Measurements from ENCODE around the gene SDR9C7. TPM values are rescaled to one million over a fixed set of nuclear protein-coding genes. Genes with fewer than 3 reads are reported as not detected.

SDR9C7 gene
- polyA plus RNA-seq, 1 donor from 2014 or later, result 0.63 TPM

DNA sequence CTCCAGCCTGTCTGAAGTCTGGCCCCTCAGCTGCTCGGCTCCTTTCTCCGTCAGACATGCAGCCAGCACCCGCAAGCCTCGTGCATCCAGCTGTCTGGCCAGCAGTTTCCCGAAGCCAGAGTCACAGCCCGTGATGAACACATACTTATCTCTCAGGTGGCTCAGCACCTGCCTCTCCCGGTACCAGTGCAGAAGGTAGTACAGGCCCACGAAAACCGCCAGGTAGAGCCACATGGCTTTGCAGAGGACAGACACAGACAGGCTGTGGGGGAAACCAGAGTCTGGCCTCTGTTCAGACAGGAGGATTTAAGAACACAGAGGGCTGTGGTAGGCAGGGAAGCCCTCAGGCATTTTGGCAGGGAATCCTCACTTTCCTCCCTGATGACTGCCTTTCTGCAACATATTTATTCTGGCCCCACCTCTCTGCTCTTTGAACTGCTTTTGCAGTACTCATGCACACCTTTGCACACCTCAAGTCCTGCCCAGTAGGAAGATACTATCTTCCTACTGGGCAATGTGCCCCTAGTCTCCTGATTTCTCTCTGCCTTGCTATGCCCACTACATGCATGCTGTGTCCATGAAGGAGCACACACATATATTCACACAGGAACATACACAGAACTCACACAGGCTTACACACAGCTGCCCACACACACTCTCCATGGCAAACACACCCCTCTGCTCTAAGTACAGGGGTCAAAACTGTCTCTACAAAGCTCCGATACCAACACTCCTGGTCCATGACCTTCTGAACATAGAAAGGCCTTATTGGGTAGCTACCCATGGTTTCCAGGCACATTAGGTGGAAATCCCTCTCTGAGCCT is 23.2 kb upstream of the SDR9C7 start, which contains the start of gene RDH16:
TSS of gene RDH16 (minus strand) at position 380 of the 824 bp plus-strand sequence. CDS start at position 234, 146 bp downstream.
- no peak within 1 kb of the TSS for H3K4me3 ChIP-seq (ENCODE audit: low read length)
- no peak for TF ChIP-seq TAF1 (IDR thresholded peaks at IDR 0.05; ENCODE audit: low read depth)
- no peak for TF ChIP-seq REST (IDR thresholded peaks at IDR 0.05; ENCODE audit: borderline replicate concordance)
- no peak for TF ChIP-seq SMC3 (conservative IDR thresholded peaks at IDR 0.05; ENCODE audit: poor library complexity)
- TF ChIP-seq POLR2AphosphoS5 (IDR thresholded peaks at IDR 0.05), result no peak
- TF ChIP-seq EZH2 (IDR thresholded peaks at IDR 0.05; ENCODE audit: borderline replicate concordance, insufficient read depth, low read length, poor library complexity, severe bottlenecking), result no peak
- no peak for TF ChIP-seq CTCF (IDR thresholded peaks at IDR 0.05; ENCODE audit: poor library complexity, severe bottlenecking)
- no peak for TF ChIP-seq RAD21 (conservative IDR thresholded peaks at IDR 0.05)
- TF ChIP-seq MXI1 (conservative IDR thresholded peaks at IDR 0.05; ENCODE audit: poor library complexity, severe bottlenecking), result no peak
- TF ChIP-seq EP300 (conservative IDR thresholded peaks at IDR 0.05; ENCODE audit: poor library complexity, severe bottlenecking), result no peak
- no peaks in the 10 kb centered on the region for H3K36me3 ChIP-seq (ENCODE audit: insufficient read depth, low read length)

DNA sequence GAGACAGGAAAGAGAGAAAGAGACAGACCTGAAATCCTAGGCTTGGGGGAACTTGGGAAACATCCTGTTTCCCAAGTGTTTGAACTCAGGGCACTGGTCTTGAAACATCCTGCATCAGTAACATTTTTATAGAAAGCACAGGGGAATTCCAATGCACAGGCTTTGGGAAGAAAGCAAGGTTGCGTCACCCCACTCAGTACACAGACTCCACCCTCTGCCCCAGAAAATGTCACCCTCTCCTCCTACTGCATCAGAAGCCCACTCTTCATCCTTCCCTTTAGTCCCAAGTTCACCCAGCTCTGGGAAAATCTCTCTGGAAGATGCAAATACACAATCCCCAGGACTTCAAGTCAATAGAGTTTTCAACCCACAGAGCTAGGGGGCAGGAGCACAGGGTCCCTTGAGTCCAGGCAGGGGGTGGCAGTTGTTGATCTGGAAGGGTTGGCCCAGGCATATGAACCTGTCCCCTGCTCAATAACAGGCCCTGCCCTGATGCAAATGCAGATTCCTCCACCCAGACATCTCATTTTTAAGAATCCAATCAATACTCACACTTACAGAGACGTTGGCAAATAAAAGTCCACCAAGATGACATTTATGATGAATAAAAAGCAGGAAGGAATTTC is 21.5 kb upstream of the SDR9C7 start:
- Histone ChIP-seq H3K9me2 (ENCODE audit: insufficient read depth, low read length) (no peaks in the 10 kb centered on the region), H3F3A (ENCODE audit: insufficient read depth, low read length, poor library complexity, severe bottlenecking) (no peaks in the 10 kb centered on the region), H3K9ac (ENCODE audit: low read length) (no peak overlapping the region), H3K27ac (ENCODE audit: low read length) (no peak overlapping the region), H3K36me3 (ENCODE audit: insufficient read depth, low read length) (no peaks in the 10 kb centered on the region), H3K9me3 (ENCODE audit: low read length) (no peaks in the 10 kb centered on the region), H3K4me3 (ENCODE audit: low read length) (no peak overlapping the region), H3K79me2 (replicated peaks; ENCODE audit: insufficient read depth, low read length) (no peaks in the 10 kb centered on the region), H3K4me2 (ENCODE audit: low read length) (no peak overlapping the region), H4K20me1 (ENCODE audit: insufficient read depth) (no peaks in the 10 kb centered on the region), H2AFZ (ENCODE audit: low read depth, low read length) (no peak overlapping the region), H3K27me3 (ENCODE audit: insufficient read depth, low read depth, low read length) (no peaks in the 10 kb centered on the region)
- TF ChIP-seq POLR2AphosphoS5 (IDR thresholded peaks at IDR 0.05) (no peak), MXI1 (conservative IDR thresholded peaks at IDR 0.05; ENCODE audit: poor library complexity, severe bottlenecking) (no peak), REST (IDR thresholded peaks at IDR 0.05; ENCODE audit: borderline replicate concordance) (no peak), RAD21 (conservative IDR thresholded peaks at IDR 0.05) (no peak), TAF1 (IDR thresholded peaks at IDR 0.05; ENCODE audit: low read depth) (no peak), EP300 (conservative IDR thresholded peaks at IDR 0.05; ENCODE audit: poor library complexity, severe bottlenecking) (no peak), EZH2 (IDR thresholded peaks at IDR 0.05; ENCODE audit: borderline replicate concordance, insufficient read depth, low read length, poor library complexity, severe bottlenecking) (no peak), CTCF (IDR thresholded peaks at IDR 0.05; ENCODE audit: poor library complexity, severe bottlenecking) (no peak), SMC3 (conservative IDR thresholded peaks at IDR 0.05; ENCODE audit: poor library complexity) (no peak)

More for the DNA sequence above, 23.2 kb upstream of the SDR9C7 start, which contains the start of gene RDH16:
- no peak within 1 kb of the TSS for H3K27ac ChIP-seq (ENCODE audit: low read length)
- no peaks in the 10 kb centered on the region for H3K9me2 ChIP-seq (ENCODE audit: insufficient read depth, low read length)
- H2AFZ ChIP-seq (ENCODE audit: low read depth, low read length), result no peak within 1 kb of the TSS
- no peaks in the 10 kb centered on the region for H3K27me3 ChIP-seq (ENCODE audit: insufficient read depth, low read depth, low read length)
- no peak within 1 kb of the TSS for H3K4me2 ChIP-seq (ENCODE audit: low read length)
- H3K9me3 ChIP-seq (ENCODE audit: low read length), result no peaks in the 10 kb centered on the region
- no peak within 1 kb of the TSS for H3K9ac ChIP-seq (ENCODE audit: low read length)
- H3K79me2 ChIP-seq (replicated peaks; ENCODE audit: insufficient read depth, low read length), result no peaks in the 10 kb centered on the region
- H4K20me1 ChIP-seq (ENCODE audit: insufficient read depth), result no peaks in the 10 kb centered on the region
- no peaks in the 10 kb centered on the region for H3F3A ChIP-seq (ENCODE audit: insufficient read depth, low read length, poor library complexity, severe bottlenecking)

All from neural cell (in vitro differentiated cells).